NCI-H187 treated with DMSO at 0.1 percent for 48 hours (cell line): ENCODE measurements around the gene HES5.
"Not testable (repeated sequence)": the region's sequence is repeated elsewhere in the genome, so short reads cannot be mapped to it uniquely, and the experiment has no call there.

Source experiments
- DNase-seq: peaks from one replicate; lab custom pipeline; 2025; lab: John Stamatoyannopoulos, UW

Gene HES5

GRCh38 chr1:2529784-2530512 lies at the start of gene HES5:
Gene HES5 (minus strand): TSS chr1:2530263. CDS start chr1:2530164, 99 bp downstream.
- no peak for DNase-seq

DNA sequence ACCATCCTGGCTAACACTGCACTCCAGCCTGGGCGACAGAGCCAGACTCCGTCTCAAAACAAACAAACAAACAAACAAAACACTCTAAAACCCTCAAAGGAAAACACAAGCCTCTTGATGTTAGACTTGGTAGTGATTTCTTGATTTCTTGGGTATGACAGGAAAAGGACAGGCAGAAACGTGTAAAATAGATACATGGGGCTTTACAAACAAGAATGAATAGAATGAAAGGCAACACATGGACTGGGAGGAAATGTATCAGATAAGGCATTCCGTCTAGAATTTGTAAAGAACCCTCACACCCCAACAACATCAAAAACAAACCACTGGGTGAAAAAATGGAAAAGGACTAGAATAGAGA lies 48.7 kb upstream of the HES5 start:
- no peak for DNase-seq

DNA sequence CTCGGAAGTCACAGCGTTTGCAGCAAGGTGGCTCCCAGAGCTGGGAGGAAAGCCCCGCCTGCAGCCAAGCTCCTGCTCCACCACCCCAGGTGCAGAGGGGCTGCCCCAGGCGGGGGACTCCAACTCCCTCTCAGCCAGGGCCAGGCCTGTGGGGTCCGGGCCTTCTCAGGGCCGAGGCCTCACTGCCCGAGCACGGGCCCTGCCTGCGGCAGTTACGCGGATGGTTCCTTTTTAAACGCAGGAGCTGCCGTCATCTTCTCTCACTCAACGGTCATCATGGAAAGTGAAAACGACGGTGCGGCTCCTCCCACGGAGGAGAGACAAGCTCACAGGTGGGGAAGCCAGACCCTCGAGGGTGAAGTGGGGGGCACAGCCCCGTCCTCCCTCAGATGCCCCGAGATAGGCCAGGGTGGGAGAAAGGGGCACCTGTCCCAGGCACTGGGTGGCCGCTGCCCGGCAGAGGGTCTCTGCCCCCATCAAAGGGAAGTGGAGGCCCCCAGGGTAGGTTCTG lies 47.6 kb upstream of the HES5 start:
- not testable (repeated sequence) for DNase-seq

DNA sequence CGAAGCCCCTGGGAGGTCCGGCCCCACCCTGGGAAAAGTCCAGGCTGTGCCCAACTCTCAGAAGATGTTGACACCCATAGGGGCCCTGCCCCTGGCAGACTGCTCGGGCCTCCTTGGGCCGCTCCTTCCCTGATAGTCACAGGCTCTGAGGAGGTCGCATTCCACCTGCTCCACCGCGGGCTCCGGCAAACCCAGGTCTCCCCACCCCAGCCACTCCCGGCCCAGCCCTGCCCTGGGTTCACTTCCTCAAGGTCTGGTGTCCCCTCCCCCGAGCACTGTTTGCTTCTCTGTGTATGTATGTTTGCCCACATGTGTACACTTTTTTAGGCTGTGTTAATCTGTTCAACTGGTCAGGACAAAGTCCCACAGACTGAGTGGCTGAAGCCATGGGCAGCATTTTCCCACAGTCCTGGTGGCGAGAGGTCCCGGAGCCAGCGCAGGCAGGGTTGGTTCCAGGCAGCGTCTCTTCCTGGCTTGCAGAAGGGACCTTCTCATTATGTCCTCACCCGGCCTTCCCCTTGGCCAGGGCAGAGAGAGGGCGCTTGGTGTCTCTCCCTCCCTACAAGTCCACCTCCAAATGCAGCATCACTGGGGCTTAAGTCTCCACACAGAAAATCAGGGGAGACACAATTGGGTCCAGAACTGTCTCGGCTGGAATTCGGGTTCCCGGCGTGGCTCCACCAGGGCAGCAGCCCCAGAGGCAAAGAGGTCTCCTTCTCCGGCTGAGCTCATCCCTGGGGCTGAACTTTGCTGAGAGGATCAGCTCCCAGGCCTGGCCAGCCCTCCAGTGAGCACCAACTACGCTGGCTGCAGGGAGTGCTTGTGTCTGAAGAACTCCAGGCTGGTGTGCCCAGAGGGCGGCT lies 46.0 kb upstream of the HES5 start:
- DNase-seq: no peak

- no peak for DNase-seq
Measured at GRCh38 chr1:2574350-2574749, 44.3 kb upstream of the HES5 start.

GRCh38 chr1:2573250-2573920 lies 43.3 kb upstream of the HES5 start:
- no peak for DNase-seq

DNA sequence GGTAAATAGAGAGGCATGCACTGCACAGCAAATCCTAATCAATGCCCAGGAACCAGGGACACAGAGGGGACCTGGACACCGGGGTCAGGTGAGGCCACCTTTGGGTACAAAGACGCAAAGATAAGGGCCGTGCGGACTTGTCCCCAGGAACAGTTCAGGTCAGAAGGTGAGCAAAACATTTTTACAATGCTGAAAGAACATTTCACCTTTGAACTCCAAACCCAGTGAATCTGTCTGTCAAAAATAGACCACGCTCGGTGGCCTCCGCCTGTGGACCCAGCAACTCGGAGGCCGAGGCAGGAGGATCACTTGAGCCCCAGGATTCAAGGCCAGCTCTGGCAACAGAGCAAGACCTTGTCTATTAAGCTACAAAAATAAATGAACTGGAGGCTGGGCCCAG lies 41.3 kb upstream of the HES5 start:
- DNase-seq: no peak

DNA sequence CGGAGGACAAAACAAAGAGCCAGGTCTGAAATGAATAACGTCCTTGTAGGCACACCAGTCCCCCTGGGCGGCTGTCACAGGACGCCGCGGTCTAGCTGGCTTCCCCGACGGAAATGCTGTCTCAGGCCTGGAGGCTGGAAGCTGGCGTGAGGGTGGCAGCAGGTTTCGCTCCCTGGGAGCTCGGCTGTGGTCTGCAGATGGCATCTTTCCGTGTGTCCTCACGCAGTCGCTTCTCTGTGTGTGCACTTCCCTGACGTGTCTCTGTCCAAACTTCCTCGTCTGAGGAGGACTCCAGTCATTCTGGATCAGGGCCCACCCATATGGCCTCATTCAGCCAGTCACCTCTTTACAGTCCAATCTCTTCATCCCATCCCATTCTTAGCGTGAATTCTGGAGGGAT lies 40.3 kb upstream of the HES5 start:
- no peak for DNase-seq

- not testable (repeated sequence) for DNase-seq
Measured at GRCh38 chr1:2569703-2570102, 39.6 kb upstream of the HES5 start.

- DNase-seq: no peak
Measured at GRCh38 chr1:2569060-2569459, 39.0 kb upstream of the HES5 start.

DNA sequence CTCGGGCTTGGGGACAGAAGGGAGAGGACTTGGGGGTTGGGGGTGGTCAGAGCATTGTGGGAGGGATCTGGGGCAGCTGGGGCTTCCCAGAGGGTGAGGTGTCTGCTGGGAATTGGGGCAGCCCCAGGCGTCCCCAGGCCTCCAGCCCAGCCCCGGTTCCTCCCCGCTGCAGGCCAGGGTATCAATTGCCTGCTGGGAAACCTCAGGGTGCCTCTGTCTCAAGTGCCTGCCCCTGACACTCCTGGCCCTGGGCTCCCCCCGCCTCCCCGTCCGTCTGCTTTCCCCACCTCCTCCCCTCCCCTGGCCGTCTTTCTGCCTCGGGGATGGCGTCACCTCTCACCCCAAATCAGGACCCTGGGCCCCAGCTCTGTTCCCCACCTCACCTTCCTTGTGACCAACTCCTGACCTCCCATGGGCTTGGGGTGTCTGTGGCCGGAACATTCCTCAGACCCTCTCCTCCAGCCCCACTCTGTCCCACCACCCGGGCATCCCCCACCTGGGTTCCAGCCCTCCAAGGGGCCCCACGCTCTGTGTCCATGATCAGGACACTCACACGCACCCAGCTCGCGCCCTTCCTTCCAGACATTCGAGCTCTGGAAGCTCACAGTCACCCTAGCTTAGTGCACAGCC lies 38.2 kb upstream of the HES5 start:
- DNase-seq: not testable (repeated sequence)

DNA sequence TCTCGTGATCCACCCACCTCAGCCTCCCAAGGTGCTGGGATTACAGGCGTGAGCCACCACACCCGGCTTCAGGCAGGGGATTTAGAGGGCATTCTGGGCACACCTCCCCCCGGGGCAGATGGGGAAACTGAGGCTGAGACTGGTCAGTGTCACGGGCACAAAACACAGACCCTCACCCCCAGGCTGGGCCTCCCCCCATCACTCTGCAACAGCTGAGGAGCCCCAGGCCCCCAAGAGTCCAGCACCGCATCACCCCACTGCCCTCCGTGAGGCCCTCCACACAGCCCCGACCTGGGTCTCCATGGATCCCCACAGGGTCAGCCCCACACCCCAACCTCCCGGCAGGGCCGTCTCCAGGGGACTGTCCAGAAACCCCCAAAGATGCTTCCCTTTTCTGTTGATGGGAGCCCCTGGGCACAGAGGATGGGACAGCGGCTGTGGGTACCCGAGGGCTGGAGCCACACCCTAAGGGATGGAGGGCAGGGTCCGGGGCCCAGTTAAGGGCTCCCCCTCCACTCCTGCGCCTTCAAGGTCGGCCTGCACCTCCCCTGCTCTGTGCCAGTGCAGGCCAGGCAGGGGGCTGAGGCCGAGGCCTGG lies 37.1 kb upstream of the HES5 start:
- DNase-seq: no peak

DNA sequence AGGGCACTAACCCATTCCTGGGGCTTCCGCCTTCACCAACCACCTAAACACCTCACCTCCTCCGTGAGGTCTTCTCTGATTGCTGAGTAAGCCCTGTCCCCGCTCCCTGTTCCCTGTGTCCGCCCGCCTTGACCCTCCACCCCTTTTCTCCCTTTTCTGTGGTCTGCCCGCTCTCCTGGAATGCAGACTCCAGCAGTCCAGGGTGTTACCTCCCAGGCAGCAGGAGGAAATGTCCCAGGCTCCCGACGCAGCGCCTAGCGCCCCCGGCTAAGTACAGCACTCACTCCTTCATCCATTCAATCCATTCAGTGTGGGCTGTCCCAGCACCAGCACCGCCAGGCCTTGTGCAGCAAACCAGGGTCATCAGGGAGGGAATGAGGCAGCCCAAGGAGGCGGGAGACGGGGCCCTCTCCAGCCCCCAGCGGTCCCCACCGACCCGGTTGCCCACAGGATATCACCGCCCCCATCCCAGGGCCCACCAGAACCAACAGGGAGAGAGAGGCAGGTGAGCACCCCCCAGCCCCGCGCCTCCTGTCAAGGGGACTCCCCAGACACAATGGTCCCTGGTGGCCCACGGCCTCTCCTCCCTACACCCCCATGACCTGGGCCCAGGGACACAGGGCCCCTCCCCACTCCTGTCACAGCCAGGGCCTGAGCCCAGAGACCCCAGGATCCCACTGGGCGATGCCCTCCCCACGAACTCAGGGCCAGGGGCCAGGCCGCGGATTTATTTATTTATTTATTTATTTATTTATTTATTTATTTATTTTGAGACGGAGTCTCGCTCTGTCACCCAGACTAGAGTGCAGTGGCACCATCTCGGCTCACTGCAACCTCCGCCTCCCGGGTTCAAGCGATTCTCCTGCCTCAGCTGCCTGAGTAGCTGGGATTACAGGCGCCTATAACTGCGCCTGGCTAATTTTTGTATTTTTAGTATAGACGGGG lies 36.3 kb upstream of the HES5 start:
- no peak for DNase-seq

DNA sequence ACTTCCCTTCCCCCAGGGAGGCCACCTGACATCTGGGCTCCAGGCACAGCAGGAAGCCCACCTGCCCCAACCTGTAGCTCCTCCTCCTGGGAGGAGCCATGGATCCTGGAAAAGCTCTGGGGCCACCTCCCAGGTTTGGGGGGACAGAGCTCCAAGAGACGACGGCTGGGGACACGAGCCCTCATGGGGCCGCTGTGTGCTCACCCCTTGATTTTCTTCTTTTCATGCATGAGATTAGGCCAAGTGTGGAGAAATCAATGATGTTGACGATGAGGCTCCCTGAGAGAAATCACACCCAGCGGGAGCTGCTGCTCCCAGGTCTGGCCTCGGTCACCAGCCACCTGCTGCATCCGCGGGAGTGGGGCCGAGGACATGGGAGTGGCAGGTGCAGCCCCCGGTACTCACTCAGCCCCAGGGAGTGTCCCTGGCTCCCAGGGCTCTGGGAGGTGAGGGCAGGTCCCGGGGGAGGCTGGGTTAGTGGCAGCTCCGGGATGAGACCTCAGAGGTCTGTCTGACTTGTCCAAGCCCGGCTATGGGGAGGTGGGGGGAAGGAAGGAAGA lies 34.8 kb upstream of the HES5 start:
- DNase-seq: no peak

GRCh38 chr1:2564006-2564814 lies 34.1 kb upstream of the HES5 start:
- DNase-seq: no peak

- no peak for DNase-seq
Measured at GRCh38 chr1:2563205-2563604, 33.1 kb upstream of the HES5 start.

DNA sequence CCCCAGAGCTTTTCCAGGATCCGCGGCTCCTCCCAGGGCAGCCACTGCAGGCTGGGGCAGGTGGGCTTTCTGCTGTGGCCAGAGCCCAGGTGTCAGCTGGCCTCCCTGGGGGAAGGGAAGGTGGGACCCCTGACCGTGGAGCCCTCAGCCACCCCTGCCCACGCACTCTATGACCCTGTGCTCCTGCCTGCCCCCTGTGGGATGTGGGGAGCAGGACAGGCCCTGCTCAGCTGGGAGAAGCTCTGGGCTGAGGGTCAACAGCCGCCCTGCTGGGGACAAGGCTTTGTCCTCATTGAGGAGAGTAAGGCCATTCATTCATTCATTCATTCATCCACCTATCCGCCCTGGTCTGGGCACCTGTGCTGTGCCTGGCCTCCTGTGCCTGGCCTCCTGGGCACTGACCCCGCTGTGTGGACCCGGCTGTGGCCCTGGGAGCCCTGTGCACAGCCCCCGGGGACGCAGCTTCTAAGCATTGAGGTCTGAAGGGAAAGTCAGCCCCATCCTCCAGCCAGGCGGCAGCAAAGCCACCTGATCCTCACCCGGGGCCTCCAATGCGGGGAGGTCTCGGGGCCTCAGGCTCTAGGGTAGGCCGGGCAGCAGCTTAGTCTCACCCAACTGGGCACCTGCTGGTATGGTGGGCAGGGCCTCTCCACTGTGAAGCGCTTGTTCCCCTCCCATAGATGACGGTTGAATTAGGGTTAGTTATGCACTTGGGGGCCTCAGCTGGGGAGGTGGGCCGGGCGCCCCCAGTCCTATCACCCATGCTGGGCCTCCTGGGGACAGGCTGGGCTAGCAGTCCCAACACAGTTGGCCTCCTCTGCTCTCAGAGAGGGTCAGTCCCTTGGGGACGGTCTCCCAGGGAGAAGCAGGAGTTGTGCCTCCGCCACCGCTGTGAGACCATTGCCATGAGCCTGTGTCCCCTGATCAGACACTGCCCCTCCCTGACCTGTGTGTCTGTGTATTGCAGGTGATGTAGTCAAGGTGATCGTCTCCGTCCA lies 32.1 kb upstream of the HES5 start:
- no peak for DNase-seq

GRCh38 chr1:2561446-2561845 lies 31.4 kb upstream of the HES5 start:
- DNase-seq: no peak
